Stimulated activated CD8-positive, alpha-beta memory T cell treated with anti-CD3 and anti-CD28 coated beads, Interleukin-12 subunit alpha, Interleukin-12 subunit beta, amount 100 ng/mL, for 24 hours (primary cell): ENCODE results near the gene PCTP.

Source experiments
- DNase-seq: peaks from one replicate; pipeline ENCODE4 v3.0.0-alpha.2; 2020; ENCODE audit errors: extremely low read depth

Gene PCTP

GRCh38 chr17:55806745-55807495 lies 56.1 kb downstream of the PCTP start:
- no peak for DNase-seq

GRCh38 chr17:55811536-55811935 lies 60.7 kb downstream of the PCTP start:
- DNase-seq, result no peak

GRCh38 chr17:55812323-55812722 lies 61.5 kb downstream of the PCTP start:
- DNase-seq, result no peak

- DNase-seq, result no peak
Measured at GRCh38 chr17:55813944-55814343, 63.1 kb downstream of the PCTP start.

GRCh38 chr17:55814377-55814776 lies 63.5 kb downstream of the PCTP start:
- no peak for DNase-seq

- no peak for DNase-seq
Measured at GRCh38 chr17:55816532-55817396, 65.9 kb downstream of the PCTP start.

GRCh38 chr17:55817397-55817709 lies 66.5 kb downstream of the PCTP start:
- DNase-seq, result no peak

- DNase-seq, result no peak
Measured at GRCh38 chr17:55818026-55818425, 67.2 kb downstream of the PCTP start.

GRCh38 chr17:55818451-55819375 lies 67.9 kb downstream of the PCTP start:
- DNase-seq, result no peak

- no peak for DNase-seq
Measured at GRCh38 chr17:55820675-55821074, 69.8 kb downstream of the PCTP start.

GRCh38 chr17:55822028-55822427 lies 71.2 kb downstream of the PCTP start:
- DNase-seq, result no peak

GRCh38 chr17:55825213-55825612 lies 74.4 kb downstream of the PCTP start:
- no peak for DNase-seq
